Esophagus squamous epithelium (tissue), 4 donors: ENCODE data around the gene ARL13B.

Experiments used
- POLR2A ChIP-seq, 4 donors: fragments of 450-650 bp; IDR thresholded peaks; one replicate each; pipeline ENCODE4 v1.6.1; 2017; ENCODE audit warnings: antibody characterized with exemption in 4 of 4, mild to moderate bottlenecking in 4 of 4, moderate library complexity in 3 of 4
- TF ChIP-seq, protein P1 (sequence below), 6 experiments: fragments of 450-650 bp in 4 of 6; fragments of 200-600 bp in 2 of 6; sonication (generic) in 2 of 6; IDR thresholded peaks; one replicate each; pipeline ENCODE4 v1.5.1; 2016 to 2019; ENCODE audit warnings: antibody characterized with exemption in 6 of 6, mild to moderate bottlenecking in 4 of 6, moderate library complexity in 4 of 6

DNA sequence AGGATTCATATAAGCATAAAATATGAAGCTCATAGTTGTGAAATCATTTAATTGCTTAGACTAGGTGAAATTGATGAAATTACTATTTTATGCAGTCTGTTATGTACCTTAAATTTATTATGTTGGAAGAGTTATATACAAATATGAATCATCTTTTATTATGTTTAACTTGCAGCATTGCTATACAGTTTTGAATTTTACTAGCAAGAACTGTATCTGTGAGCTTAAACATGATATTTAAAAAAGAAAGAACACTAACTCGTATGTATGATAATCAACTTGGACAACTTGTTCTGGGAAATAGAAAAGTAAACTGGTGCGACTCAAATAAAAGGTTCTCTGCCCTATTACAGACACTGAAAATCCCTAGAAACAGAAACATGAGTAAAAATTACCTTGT, 46.7 kb downstream of the ARL13B start:
- TF ChIP-seq, protein P1, sequence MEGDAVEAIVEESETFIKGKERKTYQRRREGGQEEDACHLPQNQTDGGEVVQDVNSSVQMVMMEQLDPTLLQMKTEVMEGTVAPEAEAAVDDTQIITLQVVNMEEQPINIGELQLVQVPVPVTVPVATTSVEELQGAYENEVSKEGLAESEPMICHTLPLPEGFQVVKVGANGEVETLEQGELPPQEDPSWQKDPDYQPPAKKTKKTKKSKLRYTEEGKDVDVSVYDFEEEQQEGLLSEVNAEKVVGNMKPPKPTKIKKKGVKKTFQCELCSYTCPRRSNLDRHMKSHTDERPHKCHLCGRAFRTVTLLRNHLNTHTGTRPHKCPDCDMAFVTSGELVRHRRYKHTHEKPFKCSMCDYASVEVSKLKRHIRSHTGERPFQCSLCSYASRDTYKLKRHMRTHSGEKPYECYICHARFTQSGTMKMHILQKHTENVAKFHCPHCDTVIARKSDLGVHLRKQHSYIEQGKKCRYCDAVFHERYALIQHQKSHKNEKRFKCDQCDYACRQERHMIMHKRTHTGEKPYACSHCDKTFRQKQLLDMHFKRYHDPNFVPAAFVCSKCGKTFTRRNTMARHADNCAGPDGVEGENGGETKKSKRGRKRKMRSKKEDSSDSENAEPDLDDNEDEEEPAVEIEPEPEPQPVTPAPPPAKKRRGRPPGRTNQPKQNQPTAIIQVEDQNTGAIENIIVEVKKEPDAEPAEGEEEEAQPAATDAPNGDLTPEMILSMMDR (IDR thresholded peaks at IDR 0.05) = no peak
- no peak for TF ChIP-seq POLR2A (IDR thresholded peaks at IDR 0.05)
